Mucosa of rectum (tissue), 2 donors: ENCODE data around the gene PITX1.

Experiments
- H3K27ac ChIP-seq, 2 donors: one replicate each; pipeline ENCODE4 v1.7.0; 2013; ENCODE audit warnings: inconsistent platforms in 2 of 2, low read depth in 2 of 2, low read length in 2 of 2
- H3K27me3 ChIP-seq, 2 donors: one replicate each; pipeline ENCODE4 v1.7.0; 2013; ENCODE audit warnings: low read length in 2 of 2; ENCODE audit not compliant: control insufficient read depth in 2 of 2, insufficient read depth in 2 of 2
- H3K36me3 ChIP-seq, 2 donors: one replicate each; pipeline ENCODE4 v1.7.0; 2013; ENCODE audit warnings: low read length in 2 of 2; ENCODE audit not compliant: control insufficient read depth in 2 of 2, insufficient read depth in 2 of 2
- H3K4me1 ChIP-seq, 2 donors: one replicate each; pipeline ENCODE4 v1.7.0; 2013; ENCODE audit warnings: low read length in 2 of 2, mild to moderate bottlenecking in 1 of 2; ENCODE audit not compliant: control insufficient read depth in 2 of 2, insufficient read depth in 2 of 2
- H3K4me3 ChIP-seq, 2 donors: one replicate each; pipeline ENCODE4 v1.7.0; 2013; ENCODE audit warnings: low read length in 2 of 2
- H3K9ac ChIP-seq, 2 donors: one replicate each; pipeline ENCODE4 v1.7.0; 2013; ENCODE audit warnings: low read length in 2 of 2, low read depth in 1 of 2, mild to moderate bottlenecking in 1 of 2
- H3K9me3 ChIP-seq, 2 donors: one replicate each; pipeline ENCODE4 v1.7.0; 2013; ENCODE audit warnings: low read length in 2 of 2; ENCODE audit not compliant: control insufficient read depth in 2 of 2
- donor health status: healthy.
- donor health status: Normal muscosa, but diverticular disease.

PITX1 gene

GRCh38 chr5:135062216-135063055 lies 28.4 kb upstream of the PITX1 start:
- Histone ChIP-seq H3K36me3 (no peaks in the 10 kb centered on the region), H3K27ac (no peak overlapping the region), H3K4me1 (peaks cover 0 to 2% of the 10 kb centered on the region in 2 donors), H3K4me3 (no peak overlapping the region), H3K27me3 (peaks cover 0 to 3% of the 10 kb centered on the region in 2 donors), H3K9ac (no peak overlapping the region), H3K9me3 (no peaks in the 10 kb centered on the region)

DNA sequence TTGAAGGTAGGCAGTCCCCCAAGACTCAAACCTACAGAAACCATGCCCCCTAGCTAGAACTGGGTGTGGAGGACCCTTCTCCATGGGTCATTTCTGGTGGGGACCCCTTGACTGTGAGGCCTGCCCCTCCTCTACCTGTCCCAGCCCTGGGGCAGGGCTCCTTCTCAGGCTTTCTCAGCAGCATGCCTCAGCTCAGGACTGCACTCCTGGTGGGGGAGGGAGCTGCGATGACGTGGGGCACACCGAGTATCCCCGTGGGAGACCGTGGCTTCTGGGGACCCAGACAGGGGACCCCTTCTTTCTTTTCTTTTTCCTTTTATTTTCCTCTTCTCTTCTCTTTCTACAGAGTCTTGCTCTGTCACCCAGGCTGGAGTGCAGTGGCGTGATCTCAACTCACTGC lies 27.0 kb upstream of the PITX1 start:
- Histone ChIP-seq H3K4me3 (no peak overlapping the region), H3K27me3 (no peaks in the 10 kb centered on the region), H3K9me3 (no peaks in the 10 kb centered on the region), H3K27ac (no peak overlapping the region), H3K4me1 (peaks cover 0 to 2% of the 10 kb centered on the region in 2 donors), H3K36me3 (no peaks in the 10 kb centered on the region), H3K9ac (no peak overlapping the region)

GRCh38 chr5:135060021-135060420 lies 26.0 kb upstream of the PITX1 start:
- Histone ChIP-seq H3K27ac (no peak overlapping the region), H3K4me3 (no peak overlapping the region), H3K27me3 (peaks cover 0 to 4% of the 10 kb centered on the region in 2 donors), H3K9ac (no peak overlapping the region), H3K4me1 (peaks cover 0 to 2% of the 10 kb centered on the region in 2 donors), H3K36me3 (no peaks in the 10 kb centered on the region), H3K9me3 (no peaks in the 10 kb centered on the region)

DNA sequence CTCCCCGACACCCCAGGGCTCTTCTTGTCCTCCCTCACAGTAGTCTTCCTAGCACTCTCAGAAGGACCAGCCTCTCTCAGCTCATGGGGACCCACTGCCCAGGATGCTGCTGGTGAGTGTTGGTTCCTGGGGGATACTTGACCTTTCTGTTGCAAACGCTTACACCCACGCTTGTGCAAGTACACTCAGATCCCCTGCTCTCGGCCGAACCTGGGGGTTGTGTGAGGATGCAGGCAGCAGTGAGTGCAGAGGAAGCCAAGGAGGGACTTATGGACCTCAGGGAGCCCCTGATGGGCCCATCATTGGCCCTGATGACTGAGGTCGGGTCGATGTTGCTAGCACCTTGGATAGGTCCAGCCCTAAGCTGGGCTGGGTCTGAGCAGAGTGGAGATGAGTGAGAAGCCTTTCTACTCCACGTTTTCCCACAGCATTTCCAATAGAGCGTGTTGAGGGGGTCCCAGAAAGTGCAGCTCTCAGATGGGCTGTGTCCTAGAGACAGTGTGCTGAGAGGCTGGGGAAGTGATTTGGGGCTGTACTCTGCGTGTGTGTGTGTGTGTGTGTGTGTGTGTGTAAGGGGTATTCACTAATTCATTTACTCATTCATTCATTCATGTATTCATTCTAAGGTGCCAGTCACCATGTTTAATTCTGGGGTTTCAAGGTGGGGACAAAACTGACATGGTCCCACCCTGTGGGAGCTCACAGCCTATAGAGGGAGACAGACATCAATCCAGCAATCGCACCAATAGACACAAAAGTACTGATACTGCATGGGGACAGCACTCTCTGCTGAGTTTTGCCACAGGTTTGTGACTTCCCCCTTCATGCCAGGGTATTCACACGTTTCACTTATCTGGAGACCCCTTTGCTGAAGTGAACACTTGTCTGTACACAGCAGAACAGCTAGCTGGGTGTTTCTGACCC lies 25.2 kb upstream of the PITX1 start:
- Histone ChIP-seq H3K27me3 (peaks cover 0 to 6% of the 10 kb centered on the region in 2 donors), H3K36me3 (no peaks in the 10 kb centered on the region), H3K27ac (no peak overlapping the region), H3K9ac (no peak overlapping the region), H3K4me1 (peaks cover 0 to 2% of the 10 kb centered on the region in 2 donors), H3K9me3 (no peaks in the 10 kb centered on the region), H3K4me3 (no peak overlapping the region)

DNA sequence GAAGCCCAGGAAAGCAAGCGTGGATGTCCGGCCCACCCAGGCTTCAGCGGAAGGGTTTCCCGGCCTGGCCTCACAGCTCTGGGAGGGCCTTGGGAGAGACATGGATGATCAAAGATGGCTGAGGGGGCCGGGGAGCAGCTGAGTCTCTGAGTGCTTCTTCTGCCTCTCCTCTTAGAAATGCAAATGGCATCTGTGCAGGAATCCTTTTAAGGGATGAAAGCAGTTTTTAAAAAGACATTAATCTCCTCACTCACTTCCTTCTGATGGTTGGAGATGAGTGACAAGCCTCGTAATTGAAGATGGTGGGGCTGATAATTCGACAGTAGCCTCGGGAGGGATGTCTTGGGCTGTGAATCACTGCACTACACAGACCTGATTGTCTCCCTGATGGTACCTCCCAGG lies 24.3 kb upstream of the PITX1 start:
- H3K9ac ChIP-seq, result no peak overlapping the region
- peaks cover 0 to 8% of the 10 kb centered on the region in 2 donors for H3K4me1 ChIP-seq
- no peak overlapping the region for H3K27ac ChIP-seq
- no peaks in the 10 kb centered on the region for H3K36me3 ChIP-seq
- no peak overlapping the region for H3K4me3 ChIP-seq
- H3K27me3 ChIP-seq, result peaks cover 3 to 9% of the 10 kb centered on the region in 2 donors
- H3K9me3 ChIP-seq, result no peaks in the 10 kb centered on the region

DNA sequence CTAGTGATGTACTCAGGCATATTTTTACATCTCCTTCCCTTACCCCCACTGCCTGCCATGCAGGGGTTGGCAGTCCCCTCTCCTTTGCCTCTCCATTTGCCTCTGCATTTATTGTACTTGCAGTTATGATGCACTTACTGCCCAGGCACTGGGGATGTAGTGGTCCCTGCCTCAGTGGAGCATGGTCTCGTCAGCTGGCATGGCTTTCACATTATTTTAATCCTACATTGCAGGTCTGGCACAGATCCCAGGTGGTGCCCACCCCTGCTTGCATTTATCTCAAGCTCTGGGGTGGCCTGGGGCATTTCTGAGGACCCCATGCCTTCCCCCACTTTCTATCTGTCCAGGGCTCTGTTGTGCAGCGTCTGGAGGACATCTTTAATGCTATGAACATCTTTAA lies 23.2 kb upstream of the PITX1 start:
- Histone ChIP-seq H3K27me3 (peaks cover 3 to 9% of the 10 kb centered on the region in 2 donors), H3K9ac (no peak overlapping the region), H3K27ac (no peak overlapping the region)

DNA sequence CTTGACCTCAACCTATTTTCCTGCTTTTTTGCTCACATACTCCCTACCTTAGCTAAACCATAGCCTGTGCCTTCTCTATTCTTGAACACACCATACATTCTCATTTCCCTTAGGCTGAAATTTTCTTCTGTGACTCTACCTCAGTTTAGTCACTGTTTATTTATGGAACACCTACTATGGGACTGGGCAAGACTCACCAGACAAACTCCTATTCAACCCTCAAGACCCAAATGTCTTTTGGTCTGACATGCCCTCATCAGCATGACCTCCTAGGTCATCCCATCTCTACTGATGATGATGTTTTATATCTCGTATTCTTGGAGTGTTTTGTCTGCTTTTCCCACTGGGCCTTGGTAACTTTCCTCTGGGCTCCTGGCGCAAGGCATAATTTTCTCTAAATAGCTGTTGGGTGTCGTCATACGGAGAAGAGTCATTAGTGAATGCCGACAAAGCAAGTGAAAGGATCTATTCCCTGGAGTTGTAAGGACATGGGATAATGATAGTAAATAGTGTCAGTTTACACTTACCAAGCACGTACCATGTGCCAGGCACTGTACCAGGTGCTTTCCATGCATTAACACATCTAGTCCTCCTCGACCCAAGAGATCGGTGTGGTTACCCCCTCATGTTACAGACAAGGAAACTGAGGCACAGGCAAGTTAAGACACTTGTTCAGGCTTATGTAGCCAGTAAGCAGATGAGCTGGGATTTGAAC lies 22.4 kb upstream of the PITX1 start:
- no peaks in the 10 kb centered on the region for H3K36me3 ChIP-seq
- H3K27me3 ChIP-seq, result peaks cover 8 to 11% of the 10 kb centered on the region in 2 donors
- H3K9me3 ChIP-seq, result no peaks in the 10 kb centered on the region
- peaks cover 0 to 6% of the 10 kb centered on the region in 2 donors for H3K4me1 ChIP-seq
- H3K9ac ChIP-seq, result no peak overlapping the region
- no peak overlapping the region for H3K27ac ChIP-seq
- no peak overlapping the region for H3K4me3 ChIP-seq

More for the DNA sequence above, 23.2 kb upstream of the PITX1 start:
- H3K36me3 ChIP-seq, result no peaks in the 10 kb centered on the region
- no peak overlapping the region for H3K4me3 ChIP-seq
- H3K9me3 ChIP-seq, result no peaks in the 10 kb centered on the region
- H3K4me1 ChIP-seq, result peaks cover 0 to 6% of the 10 kb centered on the region in 2 donors

- H3K4me1 ChIP-seq, result peaks cover 0 to 6% of the 10 kb centered on the region in 2 donors
- H3K27ac ChIP-seq, result no peak overlapping the region
- no peak overlapping the region for H3K4me3 ChIP-seq
- no peak overlapping the region for H3K9ac ChIP-seq
- H3K27me3 ChIP-seq, result peaks cover 13 to 22% of the 10 kb centered on the region in 2 donors
- no peaks in the 10 kb centered on the region for H3K36me3 ChIP-seq
- H3K9me3 ChIP-seq, result no peaks in the 10 kb centered on the region
These were observed 21.4 kb upstream of the PITX1 start for GRCh38 chr5:135055396-135055795.

DNA sequence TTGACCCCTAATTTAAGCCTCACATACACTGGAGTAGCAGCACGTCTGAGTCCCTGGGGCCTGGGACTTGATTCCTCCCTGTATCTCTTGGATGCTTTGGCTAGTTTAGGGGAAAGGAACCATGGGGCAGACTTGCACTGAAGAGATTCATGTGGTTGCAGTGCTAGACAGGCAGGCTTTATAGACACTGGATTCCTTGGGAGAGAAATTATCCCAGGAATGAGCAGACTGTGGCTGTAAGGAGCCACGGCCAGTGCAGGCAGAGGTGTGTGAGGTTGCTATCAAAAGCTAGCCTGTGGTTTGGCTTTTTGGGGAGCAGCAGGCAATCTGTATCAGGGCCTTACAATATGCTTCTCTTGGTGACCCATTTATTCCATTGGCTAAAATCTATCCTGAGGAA lies 20.5 kb upstream of the PITX1 start:
- H3K9ac ChIP-seq, result no peak overlapping the region
- peaks cover 0 to 6% of the 10 kb centered on the region in 2 donors for H3K4me1 ChIP-seq
- H3K27ac ChIP-seq, result no peak overlapping the region
- H3K9me3 ChIP-seq, result no peaks in the 10 kb centered on the region
- H3K27me3 ChIP-seq, result peaks cover 13 to 22% of the 10 kb centered on the region in 2 donors
- H3K36me3 ChIP-seq, result no peaks in the 10 kb centered on the region
- no peak overlapping the region for H3K4me3 ChIP-seq
